SU-DHL-6 (cell line): ENCODE data around the gene UQCRQ.

Source experiments
- H2AFZ ChIP-seq: fragments of 200-600 bp; sonication (generic); 2 replicates; pipeline ENCODE4 v1.6.1; 2014; ENCODE audit warnings: low read depth, mild to moderate bottlenecking, moderate library complexity, mixed read lengths, antibody characterized with exemption, low read length; ENCODE audit not compliant: severe bottlenecking
- H3F3A ChIP-seq: fragments of 200-600 bp; shearing (Covaris generic); 2 replicates; pipeline ENCODE4 v1.6.0; 2016; ENCODE audit warnings: antibody characterized with exemption, mild to moderate bottlenecking; ENCODE audit not compliant: insufficient read depth
- H3K27ac ChIP-seq: fragments of 200-600 bp; sonication (generic); 2 replicates; pipeline ENCODE4 v1.5.1; 2016; ENCODE audit warnings: low read depth, mild to moderate bottlenecking, low read length, moderate library complexity, mixed read lengths
- H3K27me3 ChIP-seq: fragments of 200-600 bp; sonication (generic), shearing (Covaris generic); 2 replicates; pipeline ENCODE4 v1.6.0; 2014; ENCODE audit warnings: mild to moderate bottlenecking, low read length
- H3K36me3 ChIP-seq: fragments of 200-600 bp; sonication (generic); 2 replicates; pipeline ENCODE4 v1.6.1; 2014; ENCODE audit warnings: mild to moderate bottlenecking, low read length, mixed read lengths
- H3K4me2 ChIP-seq: fragments of 300-600, 200-600 bp; shearing (Covaris generic), sonication (generic); 2 replicates; pipeline ENCODE4 v1.6.0; 2014; ENCODE audit warnings: low read length, low read depth, mild to moderate bottlenecking; ENCODE audit not compliant: poor library complexity, severe bottlenecking
- H3K4me3 ChIP-seq: fragments of 200-600 bp; sonication (generic); 2 replicates; pipeline ENCODE4 v1.5.1; 2014; ENCODE audit warnings: antibody characterized with exemption, low read length, mild to moderate bottlenecking, mixed read lengths; ENCODE audit not compliant: insufficient read depth, poor library complexity, severe bottlenecking
- H3K79me2 ChIP-seq: fragments of 200-600 bp; sonication (generic); 2 replicates; pipeline ENCODE4 v1.6.1; 2014; ENCODE audit warnings: mild to moderate bottlenecking, low read length, moderate library complexity; ENCODE audit not compliant: insufficient read depth
- H3K9ac ChIP-seq: fragments of 200-600 bp; sonication (generic); 2 replicates; pipeline ENCODE4 v1.7.0; 2014; ENCODE audit warnings: mild to moderate bottlenecking, low read length
- H3K9me2 ChIP-seq: fragments of 200-600 bp; sonication (generic); replicated peaks from 2 replicates; pipeline ENCODE4 v1.6.1; 2014; ENCODE audit warnings: low read length; ENCODE audit not compliant: insufficient read depth
- H3K9me3 ChIP-seq: fragments of 200-600 bp; sonication (generic); 2 replicates; pipeline ENCODE4 v1.6.1; 2014; ENCODE audit warnings: low read length, mixed read lengths; ENCODE audit not compliant: insufficient read depth
- H4K20me1 ChIP-seq: fragments of 200-600 bp; sonication (generic); 2 replicates; pipeline ENCODE4 v1.6.1; 2014; ENCODE audit warnings: low read depth, mild to moderate bottlenecking, antibody characterized with exemption, low read length, moderate library complexity, mixed read lengths
- CTCF ChIP-seq: fragments of 200-600 bp; sonication (generic); IDR thresholded peaks from one replicate; pipeline ENCODE4 v1.5.1; 2017; ENCODE audit warnings: antibody characterized with exemption, mild to moderate bottlenecking, low read length, moderate library complexity; ENCODE audit not compliant: insufficient read depth, poor library complexity, severe bottlenecking
- EZH2phosphoT487 ChIP-seq: fragments of 200-600 bp; sonication (generic), shearing (Covaris generic); conservative IDR thresholded peaks from 2 replicates; pipeline ENCODE4 v1.6.1; 2018; ENCODE audit warnings: mild to moderate bottlenecking, antibody characterized with exemption, low read length, moderate library complexity, mixed read lengths

The UQCRQ gene

GRCh38 chr5:132856011-132856410 is 10.4 kb upstream of the UQCRQ start:
- TF ChIP-seq EZH2phosphoT487 = no peak
- no peak for TF ChIP-seq CTCF
- no peaks in the 10 kb centered on the region for H3K9me2 ChIP-seq
- H3K36me3 ChIP-seq = no peaks in the 10 kb centered on the region

DNA sequence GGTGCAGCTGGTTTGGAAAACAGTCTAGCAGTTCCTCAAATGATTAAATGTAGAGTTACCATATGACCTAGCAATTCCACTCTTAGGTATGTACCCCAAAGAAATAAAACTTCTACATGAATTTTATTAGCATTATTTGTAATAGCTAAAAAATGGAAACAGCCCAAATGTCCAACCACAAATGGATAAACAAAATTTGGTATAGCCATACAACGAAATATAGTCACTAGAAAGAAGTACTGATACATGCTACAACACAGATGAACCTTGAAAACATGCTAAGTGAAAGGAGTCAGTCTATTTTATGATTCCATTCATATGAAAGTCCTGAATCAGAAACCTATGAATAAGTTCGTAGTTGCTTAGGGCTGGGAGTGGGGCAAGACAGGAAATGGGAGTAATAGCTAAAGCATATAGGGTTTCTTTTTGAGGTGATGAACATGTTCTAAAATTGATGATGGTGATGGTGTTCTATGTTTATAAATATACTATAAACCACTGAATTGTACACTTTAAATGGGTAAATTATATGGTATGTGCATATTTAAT is 6.5 kb upstream of the UQCRQ start:
- H3K79me2 ChIP-seq = no peaks in the 10 kb centered on the region
- no peaks in the 10 kb centered on the region for H3K36me3 ChIP-seq
- H3K27me3 ChIP-seq = no peaks in the 10 kb centered on the region
- no peak overlapping the region for H2AFZ ChIP-seq
- TF ChIP-seq CTCF = no peak
- no peak for TF ChIP-seq EZH2phosphoT487
- no peak overlapping the region for H3K4me3 ChIP-seq
- H3K27ac ChIP-seq = no peak overlapping the region
- H4K20me1 ChIP-seq = no peaks in the 10 kb centered on the region
- no peak overlapping the region for H3K9ac ChIP-seq
- no peaks in the 10 kb centered on the region for H3K9me2 ChIP-seq
- H3F3A ChIP-seq = no peaks in the 10 kb centered on the region; the same call in 1 of the 2 replicates
- H3K4me2 ChIP-seq = no peak overlapping the region
- no peaks in the 10 kb centered on the region for H3K9me3 ChIP-seq

More at GRCh38 chr5:132856011-132856410, 10.4 kb upstream of the UQCRQ start:
- no peak overlapping the region for H3K4me3 ChIP-seq
- no peaks in the 10 kb centered on the region for H4K20me1 ChIP-seq
- no peak overlapping the region for H3K9ac ChIP-seq
- H3K4me2 ChIP-seq = no peak overlapping the region
- H3K79me2 ChIP-seq = no peaks in the 10 kb centered on the region
- H2AFZ ChIP-seq = no peak overlapping the region
- H3K27ac ChIP-seq = no peak overlapping the region
- H3K9me3 ChIP-seq = no peaks in the 10 kb centered on the region
- no peaks in the 10 kb centered on the region for H3F3A ChIP-seq
- H3K27me3 ChIP-seq = no peaks in the 10 kb centered on the region

DNA sequence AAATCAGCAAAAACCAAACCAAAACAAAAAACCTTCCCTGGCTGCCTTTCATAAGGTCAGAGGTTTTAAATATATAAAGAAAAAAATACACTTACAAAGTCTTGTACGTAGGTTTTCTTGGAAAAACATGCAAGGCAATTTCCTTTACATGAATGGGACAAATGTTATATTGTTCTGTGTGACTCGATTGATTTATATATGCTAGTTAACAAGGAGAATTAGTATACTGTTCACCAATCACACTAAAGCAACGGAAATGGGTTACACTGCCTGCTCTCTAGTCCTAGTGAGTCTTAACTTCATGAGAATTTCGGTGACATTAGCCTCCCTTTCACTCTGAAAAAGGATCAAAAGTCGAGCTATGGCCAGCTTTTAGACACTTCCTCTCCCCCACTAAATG is 5.7 kb upstream of the UQCRQ start:
- H3K9me2 ChIP-seq = no peaks in the 10 kb centered on the region
- H3K9ac ChIP-seq = no peak overlapping the region
- H3K4me3 ChIP-seq = no peak overlapping the region
- no peaks in the 10 kb centered on the region for H3K79me2 ChIP-seq
- H3F3A ChIP-seq = no peaks in the 10 kb centered on the region; the same call in 1 of the 2 replicates
- H3K4me2 ChIP-seq = no peak overlapping the region
- TF ChIP-seq CTCF (no peak), EZH2phosphoT487 (no peak)
- no peaks in the 10 kb centered on the region for H3K9me3 ChIP-seq
- no peak overlapping the region for H2AFZ ChIP-seq
- no peaks in the 10 kb centered on the region for H4K20me1 ChIP-seq
- H3K27ac ChIP-seq = no peak overlapping the region
- no peaks in the 10 kb centered on the region for H3K27me3 ChIP-seq
- H3K36me3 ChIP-seq = no peaks in the 10 kb centered on the region
